ENCODE measurements around the gene RCE1. TPM values are rescaled to one million over a fixed set of nuclear protein-coding genes. Genes with fewer than 3 reads are reported as not detected.

RCE1 gene
- total and polyA plus RNA-seq, 2 donors (not counting 3 experiments of a cell fraction or from before 2014, with no cell fraction given), result 26.9 to 47.4 TPM

DNA sequence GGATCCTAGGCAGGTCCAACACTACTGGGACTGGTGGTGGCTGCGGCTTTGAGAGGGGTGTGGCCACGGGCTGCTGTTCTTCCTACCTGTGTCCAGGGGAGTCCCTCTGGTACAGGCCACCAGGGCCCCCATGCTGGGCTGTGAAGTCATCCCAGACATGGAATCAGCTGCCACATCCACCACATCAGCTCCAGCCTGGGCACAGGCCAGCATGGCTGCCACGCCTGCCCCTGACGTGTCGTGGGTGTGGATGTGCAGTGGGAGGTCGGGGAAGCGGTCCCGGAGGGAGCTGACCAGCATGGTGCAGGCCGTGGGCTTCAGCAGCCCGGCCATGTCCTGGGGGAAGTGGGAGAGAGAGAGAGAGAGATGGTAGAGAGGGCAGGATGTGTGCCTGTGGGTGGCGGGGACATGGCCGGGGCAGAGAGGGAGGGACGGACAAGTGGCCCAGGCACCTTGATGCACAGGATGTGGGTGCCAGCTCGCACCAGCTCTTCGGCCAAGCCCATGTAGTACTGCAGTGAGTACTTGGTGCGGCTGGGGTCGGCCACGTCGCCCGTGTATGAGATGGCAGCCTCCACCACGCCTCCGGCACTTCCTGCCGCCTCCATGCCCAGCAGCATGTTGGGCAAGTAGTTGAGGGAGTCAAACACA is 7.5 kb downstream of the RCE1 start:
- H3K27me3 ChIP-seq (ENCODE audit: control insufficient read depth in 2 of 2, insufficient read depth in 2 of 2, low read length in 2 of 2), result no peaks in the 10 kb centered on the region
- FAIRE-seq (no peak), DNase-seq (ENCODE audit: low read depth, low spot score) (no peak)
- peaks cover 0 to 9% of the 10 kb centered on the region in 2 experiments for H3K36me3 ChIP-seq (ENCODE audit: control insufficient read depth in 2 of 2, extremely low read depth in 1 of 2, insufficient read depth in 2 of 2, low read length in 2 of 2)
- no peaks in the 10 kb centered on the region for H4K20me1 ChIP-seq (replicated peaks; ENCODE audit: control insufficient read depth, extremely low read depth, insufficient read depth, low read length)
- intact Hi-C loops (cut with micrococcal nuclease), result no loop called here
- no peaks in the 10 kb centered on the region for H3K9me1 ChIP-seq (replicated peaks; ENCODE audit: control insufficient read depth, extremely low read depth, insufficient read depth, low read length)
- CTCF ChIA-PET, result interaction anchor here (1.3 to 2.4 kb wide), 2 partner anchors 125 to 176 kb away, joined by 4 to 12 read pairs; partner anchors contain the start of gene C11orf86
- POLR2A ChIA-PET, result no interaction called here
- H3K9me3 ChIP-seq (replicated peaks; ENCODE audit: control insufficient read depth, insufficient read depth, low read length), result no peaks in the 10 kb centered on the region
- no TSS peak for BruUV-seq (replicated peaks)
- H3K4me1 ChIP-seq (ENCODE audit: control insufficient read depth, extremely low read depth, insufficient read depth, low read length), result peaks cover 12% of the 10 kb centered on the region
- no peak overlapping the region for H3K4me2 ChIP-seq (ENCODE audit: insufficient read depth, low read length)
- no peak overlapping the region for H2AFZ ChIP-seq (ENCODE audit: low read depth, low read length)
- H3K9ac ChIP-seq (replicated peaks; ENCODE audit: extremely low read depth, insufficient read depth, low read length), result no peak overlapping the region
- no peak overlapping the region for H3K27ac ChIP-seq (ENCODE audit: insufficient read depth, low read depth, low read length)
- dilution Hi-C loops (cut with MboI; ENCODE audit: extremely low pct_ligation_motif_present, low sequenced_read_pairs), result no loop called here
- H3K4me3 ChIP-seq (replicated peaks in 1 of 3; ENCODE audit: insufficient read depth in 1 of 3, low read depth in 1 of 3, low read length in 3 of 3), result no peak overlapping the region
- H3K79me2 ChIP-seq (ENCODE audit: control insufficient read depth, insufficient read depth, low read length), result no peaks in the 10 kb centered on the region
- TF ChIP-seq, protein P1, sequence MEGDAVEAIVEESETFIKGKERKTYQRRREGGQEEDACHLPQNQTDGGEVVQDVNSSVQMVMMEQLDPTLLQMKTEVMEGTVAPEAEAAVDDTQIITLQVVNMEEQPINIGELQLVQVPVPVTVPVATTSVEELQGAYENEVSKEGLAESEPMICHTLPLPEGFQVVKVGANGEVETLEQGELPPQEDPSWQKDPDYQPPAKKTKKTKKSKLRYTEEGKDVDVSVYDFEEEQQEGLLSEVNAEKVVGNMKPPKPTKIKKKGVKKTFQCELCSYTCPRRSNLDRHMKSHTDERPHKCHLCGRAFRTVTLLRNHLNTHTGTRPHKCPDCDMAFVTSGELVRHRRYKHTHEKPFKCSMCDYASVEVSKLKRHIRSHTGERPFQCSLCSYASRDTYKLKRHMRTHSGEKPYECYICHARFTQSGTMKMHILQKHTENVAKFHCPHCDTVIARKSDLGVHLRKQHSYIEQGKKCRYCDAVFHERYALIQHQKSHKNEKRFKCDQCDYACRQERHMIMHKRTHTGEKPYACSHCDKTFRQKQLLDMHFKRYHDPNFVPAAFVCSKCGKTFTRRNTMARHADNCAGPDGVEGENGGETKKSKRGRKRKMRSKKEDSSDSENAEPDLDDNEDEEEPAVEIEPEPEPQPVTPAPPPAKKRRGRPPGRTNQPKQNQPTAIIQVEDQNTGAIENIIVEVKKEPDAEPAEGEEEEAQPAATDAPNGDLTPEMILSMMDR (IDR thresholded peaks at IDR 0.05; ENCODE audit: extremely low read depth in 1 of 2, insufficient read depth in 1 of 2, low read depth in 1 of 2, low read length in 2 of 2), result no peak
- TF ChIP-seq, protein P2, sequence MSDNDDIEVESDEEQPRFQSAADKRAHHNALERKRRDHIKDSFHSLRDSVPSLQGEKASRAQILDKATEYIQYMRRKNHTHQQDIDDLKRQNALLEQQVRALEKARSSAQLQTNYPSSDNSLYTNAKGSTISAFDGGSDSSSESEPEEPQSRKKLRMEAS (IDR thresholded peaks at IDR 0.05; ENCODE audit: insufficient read depth, insufficient read length), result no peak
- TF ChIP-seq FOS (IDR thresholded peaks at IDR 0.05; ENCODE audit: borderline replicate concordance, insufficient read depth, low read length), result no peak
- TF ChIP-seq POLR2AphosphoS5 (IDR thresholded peaks at IDR 0.05; ENCODE audit: insufficient read depth, low read depth, low read length), result no peak
- TF ChIP-seq GATA2 (IDR thresholded peaks at IDR 0.05; ENCODE audit: insufficient read depth, insufficient read length, low read depth, low read length), result no peak
- TF ChIP-seq MYC (IDR thresholded peaks at IDR 0.05; ENCODE audit: low read depth, low read length), result no peak
- no peak for TF ChIP-seq JUN (IDR thresholded peaks at IDR 0.05; ENCODE audit: borderline replicate concordance, insufficient read depth, insufficient read length, low read depth)
- TF ChIP-seq POLR2A (IDR thresholded peaks at IDR 0.05; ENCODE audit: low read depth, low read length), result no peak
- TF ChIP-seq EZH2 (IDR thresholded peaks at IDR 0.05; ENCODE audit: borderline replicate concordance, low read depth, low read length, severe bottlenecking), result no peak

Data from endothelial cell of umbilical vein (primary cell).